ENCODE data around the gene ARHGAP15.

The ARHGAP15 gene

DNA sequence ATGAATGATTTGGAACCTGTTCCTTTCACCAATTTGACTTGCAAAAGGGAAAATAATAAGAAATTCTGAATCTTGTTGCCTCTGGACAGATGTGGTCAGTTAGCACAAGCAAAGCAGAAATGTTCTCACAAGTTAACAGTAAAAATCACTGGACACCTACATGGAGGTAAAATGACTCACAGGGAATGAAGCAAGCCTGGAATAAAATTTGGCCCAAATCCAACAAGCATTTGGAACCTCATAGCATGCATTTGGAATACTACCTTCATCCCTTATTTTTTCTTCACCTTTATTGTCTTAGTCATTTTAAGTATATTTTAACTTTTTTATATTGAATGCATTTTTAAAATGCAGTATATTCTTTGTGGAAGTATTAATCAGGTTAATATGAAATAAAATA, 602.9 kb downstream of the ARHGAP15 start:
- no peak for DNase-seq

DNA sequence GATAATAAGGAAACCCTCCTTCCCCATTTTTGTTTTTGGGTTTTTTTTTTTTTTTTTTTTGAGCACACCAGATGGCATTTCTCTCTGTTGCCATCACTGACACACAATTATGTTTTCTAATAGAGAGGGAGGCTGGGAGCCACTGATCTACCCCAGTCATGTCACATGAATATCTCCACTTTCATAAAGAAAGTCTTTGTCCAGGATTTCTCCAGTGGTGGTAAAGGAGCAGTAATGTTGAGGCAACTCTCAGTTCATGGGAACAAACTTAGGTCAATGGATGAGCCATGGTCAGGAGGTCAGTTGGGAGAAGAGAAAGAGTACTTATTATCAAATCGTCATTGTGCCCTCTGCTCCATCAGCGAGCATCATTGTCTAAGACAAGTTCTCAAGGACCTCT, 603.7 kb downstream of the ARHGAP15 start:
- DNase-seq: no peak

DNA sequence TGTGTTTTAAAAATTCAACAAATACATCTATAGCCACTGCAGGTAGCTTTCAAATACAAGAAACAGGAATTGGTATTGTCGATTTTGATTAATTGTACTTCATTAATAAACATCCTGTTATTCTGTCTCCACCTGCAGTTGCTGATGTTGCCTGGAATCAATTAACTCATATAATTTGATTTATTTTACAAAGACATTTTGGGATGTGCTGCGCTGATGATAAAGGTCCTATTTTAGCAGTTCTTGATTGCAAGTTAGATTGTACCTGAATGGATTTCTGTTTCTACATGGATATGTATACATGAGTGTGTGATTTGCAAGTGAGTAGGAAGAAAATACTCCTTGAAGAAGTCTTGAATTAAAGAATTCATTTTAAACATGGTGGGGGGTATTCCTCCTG, 605.3 kb downstream of the ARHGAP15 start:
- no peak for DNase-seq

DNA sequence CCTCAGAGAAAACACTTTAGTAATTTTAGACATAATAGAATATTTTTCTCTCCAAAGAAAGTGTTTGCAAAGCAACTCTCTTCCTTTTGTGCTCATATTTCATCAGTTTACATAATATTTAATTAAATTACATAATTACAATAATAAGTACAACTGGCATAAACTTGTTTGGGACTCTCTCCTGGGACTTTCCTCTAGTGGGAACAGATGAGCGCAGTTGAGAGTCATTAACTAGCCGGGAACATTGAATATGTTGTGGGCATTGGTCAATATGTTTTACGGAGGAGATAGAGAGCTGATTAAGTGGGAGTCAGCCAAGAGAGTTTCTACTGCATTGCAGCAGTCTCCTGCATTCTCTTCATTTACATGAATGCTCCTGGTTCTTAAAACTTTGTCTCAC, 607.7 kb downstream of the ARHGAP15 start:
- DNase-seq: no peak

DNA sequence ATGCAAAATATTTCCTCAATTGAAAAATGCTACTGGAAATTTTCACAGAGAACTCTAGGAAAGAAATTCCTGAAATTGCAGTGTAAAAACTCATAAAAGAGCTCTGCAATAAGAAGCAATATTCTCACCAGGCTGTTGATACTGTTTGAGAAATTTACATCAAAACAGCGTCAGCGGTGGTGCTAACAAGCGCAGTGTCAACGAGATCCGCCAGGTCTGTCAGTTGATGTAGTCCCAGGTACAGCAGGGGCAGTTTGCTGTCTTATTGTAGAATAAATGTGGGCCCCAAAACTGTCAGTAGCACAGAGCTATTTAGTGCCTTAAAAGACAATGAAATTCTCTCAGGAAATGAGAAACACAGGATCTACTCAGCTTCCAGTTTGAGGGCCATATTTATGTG, 611.2 kb downstream of the ARHGAP15 start:
- no peak for DNase-seq

DNA sequence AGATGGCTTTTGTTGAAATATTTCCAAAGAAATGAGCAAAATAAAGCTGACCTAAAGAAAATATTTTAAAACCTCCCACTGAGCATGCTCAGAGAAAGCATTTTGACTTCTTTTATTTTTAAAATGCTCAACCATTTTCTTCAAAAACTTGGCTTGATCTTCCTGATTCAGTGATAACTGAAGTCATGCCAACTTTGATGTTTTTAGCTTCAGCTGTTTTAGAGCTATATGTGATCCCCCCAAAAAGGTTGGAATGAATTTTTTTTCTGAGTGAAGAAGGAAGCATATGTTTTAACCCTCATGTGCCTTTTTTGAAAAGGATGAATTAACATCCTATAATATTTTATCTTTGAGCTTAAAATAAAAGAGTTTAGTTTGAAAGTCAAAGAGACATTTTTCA, 612.0 kb downstream of the ARHGAP15 start:
- no peak for DNase-seq

DNA sequence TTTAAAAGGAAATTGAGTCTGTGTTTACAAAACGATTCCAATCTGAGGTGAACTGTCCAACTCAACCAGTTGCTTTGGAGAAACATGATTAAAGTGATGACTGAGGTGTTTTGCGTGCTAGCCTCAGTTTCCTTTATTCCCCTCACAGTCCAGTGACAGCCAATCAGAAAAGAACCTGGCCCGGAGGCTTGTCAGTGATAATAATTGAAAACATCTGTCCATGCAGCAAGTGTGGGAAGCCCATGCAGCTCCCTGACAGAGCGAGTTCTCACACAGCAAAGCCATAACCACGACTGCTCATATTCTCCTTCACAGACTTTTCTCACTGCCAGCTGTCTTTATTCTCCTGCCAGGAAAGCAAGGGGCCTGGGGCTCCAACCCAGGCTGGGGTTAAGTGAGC, 613.4 kb downstream of the ARHGAP15 start:
- no peak for DNase-seq

DNA sequence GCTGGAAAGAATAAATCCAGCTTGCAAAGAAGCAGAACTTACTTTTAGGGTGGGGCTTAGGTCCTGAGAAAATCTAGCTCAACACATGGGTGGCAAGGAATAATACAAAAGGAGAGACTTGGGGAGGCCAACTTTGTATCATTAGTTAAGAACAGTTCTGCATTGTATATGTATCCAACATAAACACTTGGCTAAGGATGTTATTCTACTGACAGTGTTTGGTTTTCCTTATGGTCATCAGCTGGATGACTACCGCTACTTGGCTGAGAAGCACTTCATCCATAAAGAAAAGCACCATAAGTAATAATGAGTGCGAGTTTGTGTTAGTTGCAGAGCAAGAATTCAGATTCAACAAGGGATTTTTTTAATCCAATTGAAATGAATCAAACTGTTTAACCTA, 614.9 kb downstream of the ARHGAP15 start:
- no peak for DNase-seq

DNA sequence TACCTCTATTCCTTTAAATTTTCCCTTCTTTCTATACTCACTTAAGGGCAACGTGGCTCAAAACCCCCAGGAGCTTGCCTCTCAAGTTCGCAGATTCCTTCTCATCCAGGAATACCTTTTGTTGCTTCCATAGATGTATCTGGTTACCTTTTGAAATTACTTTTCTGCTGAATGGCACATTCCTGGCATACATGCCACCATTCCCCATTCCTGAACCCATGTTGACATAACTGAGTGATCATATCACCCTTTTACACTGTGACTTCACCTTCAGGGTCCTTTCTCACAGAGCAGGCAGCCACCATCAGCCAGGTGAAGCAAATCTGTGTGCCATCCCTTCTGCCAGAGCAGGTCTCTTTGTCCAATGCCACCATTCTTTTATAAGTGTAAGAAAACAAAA, 615.8 kb downstream of the ARHGAP15 start:
- DNase-seq: no peak

DNA sequence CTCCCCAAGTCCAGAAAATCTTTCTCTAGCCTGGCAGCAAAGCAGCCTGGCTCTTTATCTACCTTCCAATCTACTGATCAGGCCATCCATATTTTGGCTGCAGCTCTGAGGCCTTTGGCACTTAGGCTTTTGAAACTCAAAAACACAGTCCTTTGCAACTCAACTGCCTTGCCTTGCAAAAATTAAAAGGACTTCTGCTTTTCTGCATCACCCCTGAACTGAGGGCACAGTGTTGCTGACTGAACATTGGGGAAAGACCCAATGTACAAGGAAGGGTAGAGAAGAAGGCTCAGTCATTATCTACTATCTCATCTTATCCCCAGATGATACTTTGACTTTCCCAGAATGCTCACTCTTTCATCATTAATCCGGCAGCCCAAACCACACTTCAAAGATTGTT, 625.5 kb downstream of the ARHGAP15 start:
- no peak for DNase-seq

DNA sequence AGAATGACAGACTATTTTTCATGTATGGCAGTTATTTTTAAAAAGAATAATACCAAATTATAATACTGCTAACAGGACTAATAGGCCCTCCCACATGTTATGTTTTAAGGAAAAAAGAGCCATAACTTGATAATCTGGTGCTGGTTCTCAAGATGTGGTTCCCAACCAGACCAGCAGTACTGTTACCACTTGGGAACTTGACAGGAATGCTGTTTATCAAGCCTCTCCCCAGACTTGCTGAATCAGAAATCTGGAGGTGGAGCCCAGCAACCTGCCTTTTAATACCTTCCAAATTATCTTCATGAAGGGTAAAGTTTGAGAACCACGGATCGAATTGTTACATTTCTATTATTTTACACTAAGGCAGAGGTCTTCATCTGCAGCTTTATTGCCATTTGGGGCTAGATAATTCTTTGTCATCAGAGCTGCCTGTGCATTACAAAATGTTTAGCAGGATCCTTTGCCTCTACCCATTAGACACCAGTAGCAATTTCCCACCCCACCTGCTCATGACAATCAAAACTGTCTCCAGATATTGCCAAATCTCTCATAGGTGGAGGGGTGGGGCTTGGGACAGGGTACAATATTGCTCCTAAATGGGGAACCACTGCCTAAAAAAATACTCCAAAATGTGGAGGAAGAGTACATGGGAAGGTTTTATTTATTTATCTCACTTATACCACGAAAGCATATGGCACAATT, 629.6 kb downstream of the ARHGAP15 start:
- DNase-seq: no peak

DNA sequence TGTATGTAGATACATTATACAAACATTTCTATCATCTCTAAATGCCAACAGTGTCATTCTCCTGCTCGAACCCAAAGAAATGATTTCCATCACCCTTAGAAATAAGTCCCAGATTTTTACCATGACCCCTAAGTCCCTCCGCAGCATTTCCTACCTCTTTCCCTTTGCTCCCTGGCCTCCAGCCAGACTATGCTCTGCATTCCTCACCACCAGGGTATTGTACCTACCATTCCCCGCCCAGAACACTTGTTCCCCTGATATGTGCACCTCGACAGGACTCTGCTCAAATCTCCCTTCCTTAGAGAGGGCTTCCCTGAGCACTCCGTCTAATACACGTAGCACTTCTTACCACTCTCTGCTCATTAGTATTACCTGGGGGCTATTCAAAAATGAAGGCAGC, 630.2 kb downstream of the ARHGAP15 start:
- DNase-seq: no peak

DNA sequence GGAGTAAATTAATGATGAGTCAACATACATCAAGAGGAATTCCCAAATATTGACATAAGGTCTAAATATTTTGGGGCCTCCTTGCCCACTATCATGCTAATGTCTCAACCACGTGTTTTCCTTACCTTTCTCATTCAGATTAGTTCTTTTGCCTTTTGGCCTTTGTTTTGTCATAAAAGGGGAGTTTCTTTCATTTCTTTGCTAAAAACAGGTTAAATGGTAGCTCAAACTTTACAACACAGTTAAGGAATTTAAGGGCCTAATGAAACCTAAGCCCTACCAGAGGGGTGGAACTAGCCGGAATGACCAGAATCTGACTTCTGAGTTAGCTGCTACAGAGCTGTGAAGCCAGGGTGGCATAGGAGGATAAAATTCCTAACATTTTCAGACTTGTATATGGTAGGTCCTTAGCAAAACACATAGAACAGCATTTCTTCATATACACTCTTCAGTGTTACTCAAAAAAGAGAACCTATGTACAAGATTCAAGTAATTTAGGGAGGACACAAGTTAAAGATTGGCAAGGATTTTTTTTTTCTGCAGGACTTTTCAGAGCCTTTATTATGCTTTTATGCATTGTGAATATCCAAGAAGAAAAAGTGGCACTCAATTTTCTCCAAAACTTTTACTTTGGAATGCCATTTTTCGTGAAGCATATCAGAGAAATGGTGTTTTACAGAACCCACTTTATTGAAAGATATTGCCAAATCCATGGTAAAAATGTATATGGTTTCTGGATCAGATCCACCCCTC, 633.1 kb downstream of the ARHGAP15 start:
- no peak for DNase-seq

DNA sequence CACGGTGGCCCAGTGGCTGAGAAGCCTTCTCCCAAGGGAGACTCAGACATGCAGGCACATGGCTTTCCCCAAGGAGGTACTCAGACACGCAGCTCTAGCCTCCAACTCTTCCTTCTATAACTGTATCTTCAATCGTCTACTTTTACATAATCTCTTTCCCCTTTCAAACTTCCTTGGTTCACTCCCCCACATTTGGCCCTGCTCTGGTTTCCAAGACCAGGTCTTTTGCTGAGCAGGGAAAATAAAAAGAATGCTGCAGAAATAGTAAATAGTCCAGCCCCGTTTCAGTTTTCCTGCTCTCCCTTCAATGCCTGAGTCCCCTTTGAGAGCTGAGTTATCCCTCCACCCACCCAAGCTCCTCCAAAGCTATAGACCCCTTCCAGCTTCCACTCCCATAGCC, 635.0 kb downstream of the ARHGAP15 start:
- no peak for DNase-seq

DNA sequence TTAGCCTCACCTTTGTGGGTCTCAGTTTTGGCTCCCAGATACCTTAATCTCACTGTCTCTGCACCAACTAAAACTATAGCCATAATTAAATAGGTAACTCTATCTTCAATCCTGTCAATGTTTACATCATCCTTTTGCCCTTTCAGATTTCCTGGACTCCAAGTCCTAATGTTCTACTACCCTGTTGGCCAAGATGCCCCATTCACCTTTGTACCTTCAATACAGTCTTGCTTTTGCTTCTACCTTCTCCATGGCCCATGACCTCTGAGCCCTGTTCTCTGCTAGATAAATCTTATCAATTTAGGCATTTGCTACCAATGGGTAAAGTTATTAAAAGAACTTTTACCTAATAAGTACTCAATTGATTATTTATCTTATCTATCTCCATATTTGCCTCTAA, 635.5 kb downstream of the ARHGAP15 start:
- DNase-seq: no peak

DNA sequence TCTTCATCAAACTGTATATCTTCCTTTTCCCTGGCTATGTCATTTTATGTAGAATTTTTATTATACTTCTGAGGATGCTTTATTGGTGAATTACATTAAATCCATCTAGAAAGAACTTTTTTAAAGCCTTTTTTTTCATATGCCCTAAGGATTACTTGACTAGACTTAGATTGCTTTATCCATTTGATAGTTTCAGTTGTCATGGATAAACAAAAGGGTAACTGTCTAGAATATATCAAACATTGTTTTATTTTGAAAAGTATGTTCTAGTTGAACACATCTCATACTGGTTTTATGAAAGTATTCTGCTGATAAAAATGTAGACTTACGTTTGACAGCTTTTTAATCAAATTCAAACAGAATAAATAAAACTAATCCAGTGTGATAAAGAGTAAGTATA, 639.8 kb downstream of the ARHGAP15 start:
- DNase-seq: no peak

DNA sequence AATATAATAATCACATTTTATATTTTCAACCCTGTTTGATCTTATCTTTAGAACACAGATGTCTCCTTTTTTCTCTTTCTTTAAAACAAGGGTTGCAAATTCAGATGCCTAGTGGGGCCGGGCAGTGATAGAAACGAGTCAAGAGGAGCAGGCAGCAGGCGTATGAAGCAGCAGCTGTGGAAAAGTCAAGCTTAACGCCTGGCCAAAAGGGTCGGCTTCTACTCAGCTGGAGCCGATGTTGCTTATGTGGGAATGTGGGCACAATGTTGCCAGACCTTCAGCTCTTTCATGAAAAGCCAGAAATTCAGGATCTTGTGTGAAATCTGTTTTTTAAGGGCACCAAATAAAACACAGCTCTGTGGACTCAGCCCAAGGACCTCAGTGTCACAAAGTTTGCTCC, 642.7 kb downstream of the ARHGAP15 start:
- no peak for DNase-seq

DNA sequence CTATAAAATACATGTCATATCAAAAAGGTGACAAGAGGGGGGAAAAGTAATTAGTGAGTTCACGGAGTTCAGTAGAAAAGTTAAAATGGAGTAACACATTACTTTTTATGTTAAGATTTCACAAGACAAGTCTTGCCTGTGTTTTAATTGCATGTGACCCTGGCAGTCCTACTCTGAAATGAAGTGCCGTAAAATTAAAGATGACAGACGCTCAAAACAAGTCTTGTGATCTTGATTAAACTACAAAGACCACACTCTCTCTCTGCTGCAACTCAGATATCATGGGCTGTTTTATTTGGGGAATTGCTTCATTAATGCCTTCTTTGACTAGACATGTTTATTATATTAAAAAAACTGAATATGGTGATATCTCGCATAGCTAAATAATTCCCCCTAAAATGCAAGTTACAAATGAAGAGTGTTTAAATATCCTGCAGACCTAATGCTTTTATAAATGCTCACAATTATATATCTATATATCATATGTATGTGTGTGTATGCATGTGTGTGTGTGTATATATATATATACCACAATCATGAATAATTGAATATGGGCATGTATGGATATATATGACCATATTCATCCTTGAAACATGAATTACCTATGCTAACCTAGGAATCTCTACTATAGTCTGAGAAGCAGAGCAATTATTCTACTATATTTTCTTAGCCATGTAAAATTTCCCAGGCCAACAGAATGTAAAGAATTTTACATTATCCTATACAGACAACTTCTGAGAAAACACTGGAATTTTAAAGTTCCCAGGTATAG, 647.5 kb downstream of the ARHGAP15 start:
- no peak for DNase-seq

DNA sequence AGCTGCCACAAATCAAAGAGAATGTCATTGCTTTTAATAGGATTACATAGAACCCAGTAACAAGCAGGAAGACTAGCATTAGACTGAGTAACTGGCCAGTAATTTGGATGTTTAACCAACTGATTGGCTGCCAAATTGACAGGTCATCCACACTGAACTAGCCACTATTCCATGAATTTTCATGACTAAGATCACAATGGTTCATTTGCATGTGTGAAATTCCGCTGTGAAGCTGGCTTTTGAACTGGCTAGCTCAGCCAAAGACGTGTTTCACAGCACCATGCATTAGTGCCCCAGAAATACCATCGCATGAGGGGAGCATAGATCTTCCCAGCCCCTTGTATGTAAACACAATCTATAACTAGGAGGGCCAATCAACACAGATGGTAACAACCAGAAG, 649.8 kb downstream of the ARHGAP15 start:
- DNase-seq: no peak

DNA sequence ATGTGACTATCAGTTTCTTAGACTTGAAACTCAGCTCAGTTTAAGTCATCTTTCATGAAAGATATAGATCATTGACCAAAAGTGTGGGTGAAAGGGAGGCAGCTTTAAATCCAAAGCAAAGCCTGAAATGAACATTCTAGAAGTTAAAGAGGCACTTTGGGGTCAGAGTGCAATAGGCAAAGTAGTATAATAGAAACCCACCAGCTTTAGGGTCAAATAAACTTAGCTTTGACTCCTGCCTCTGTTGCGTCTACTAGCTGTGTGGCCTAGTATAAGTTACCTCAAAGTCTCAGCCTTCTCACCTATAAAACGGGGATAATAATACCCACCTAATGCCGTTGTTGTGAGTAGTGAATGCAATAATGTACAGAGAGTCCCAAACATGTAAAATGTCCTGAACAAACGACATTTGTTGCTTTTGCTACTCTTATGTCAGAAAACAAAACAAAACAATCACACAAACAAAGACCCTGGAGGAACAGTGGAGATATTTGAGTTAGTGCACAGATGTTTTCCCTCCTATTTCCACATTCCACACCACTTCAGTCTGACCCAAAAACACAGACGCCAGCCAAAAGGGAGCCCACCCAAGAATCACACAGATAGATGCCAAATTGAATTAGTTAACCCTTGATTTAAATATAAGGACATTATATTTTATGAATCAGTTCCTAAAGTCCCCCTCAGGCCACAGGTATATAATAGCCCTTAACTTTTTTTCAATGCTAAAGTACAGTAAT, 657.0 kb downstream of the ARHGAP15 start:
- DNase-seq: no peak

DNA sequence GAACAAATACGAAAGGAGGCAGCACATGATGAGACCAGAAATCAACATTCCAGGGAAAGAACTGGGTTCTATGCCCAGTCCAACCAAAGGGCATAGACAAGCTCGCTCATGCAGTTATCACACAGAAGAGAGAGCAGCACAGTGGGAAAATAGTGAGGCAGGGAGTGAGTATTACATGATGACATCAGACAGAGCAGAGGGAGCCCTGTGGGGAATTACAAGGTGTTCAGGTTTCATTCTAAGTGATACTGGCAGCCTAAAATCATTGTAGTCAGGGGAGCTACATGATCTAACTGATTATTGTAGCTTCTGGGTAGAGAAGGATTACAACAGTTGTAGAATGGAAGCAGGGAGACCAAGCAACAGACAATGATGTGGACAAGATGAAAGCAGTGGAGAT, 658.5 kb downstream of the ARHGAP15 start:
- DNase-seq: no peak

DNA sequence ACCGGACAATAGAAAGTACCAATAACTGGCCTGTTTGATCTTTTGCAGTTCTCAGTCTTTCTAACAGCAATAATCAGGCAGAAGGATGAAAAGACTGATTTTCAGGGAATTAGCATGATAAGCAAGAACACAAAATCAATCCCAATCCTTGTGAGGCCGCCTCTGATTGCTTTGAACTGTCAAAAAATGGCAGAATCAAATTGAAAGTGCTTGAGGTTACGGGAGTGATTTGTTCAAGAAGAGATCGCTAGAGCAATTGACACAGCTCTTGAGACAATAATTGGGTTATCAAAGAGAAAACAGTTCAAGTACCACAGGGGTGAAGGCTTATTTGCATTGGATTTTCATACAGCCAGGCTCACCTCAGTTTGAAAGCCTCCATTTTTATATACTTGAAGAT, 663.4 kb downstream of the ARHGAP15 start:
- DNase-seq: no peak

DNA sequence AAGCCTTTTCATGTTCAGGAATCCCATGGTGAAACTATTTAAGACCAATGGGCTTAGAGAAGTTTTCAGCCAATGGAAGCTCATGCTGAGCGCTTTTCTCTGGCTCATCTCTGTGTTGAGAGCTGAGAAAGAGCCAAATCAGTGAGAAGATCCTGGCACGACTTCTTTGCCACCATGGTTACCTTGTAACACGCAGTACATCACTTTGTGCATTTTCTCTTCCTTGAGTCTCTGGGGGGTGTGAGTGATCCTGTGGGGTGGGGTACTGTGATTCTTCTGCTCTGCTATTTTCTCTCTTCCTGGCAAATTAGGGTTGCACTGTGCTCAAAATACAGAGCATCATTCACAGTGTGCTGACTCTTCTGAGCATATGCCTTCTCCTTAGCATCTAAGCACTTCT, 664.2 kb downstream of the ARHGAP15 start:
- DNase-seq: no peak
